ENCODE results near the gene NCOR2. TPM values are rescaled to one million over a fixed set of nuclear protein-coding genes. Genes with fewer than 3 reads are reported as not detected.

NCOR2 gene
- total and polyA plus RNA-seq, 2 of the 8 experiments (the other 6 are each of a cell fraction or from before 2014, with no cell fraction given) = 14.8 to 275 TPM

DNA sequence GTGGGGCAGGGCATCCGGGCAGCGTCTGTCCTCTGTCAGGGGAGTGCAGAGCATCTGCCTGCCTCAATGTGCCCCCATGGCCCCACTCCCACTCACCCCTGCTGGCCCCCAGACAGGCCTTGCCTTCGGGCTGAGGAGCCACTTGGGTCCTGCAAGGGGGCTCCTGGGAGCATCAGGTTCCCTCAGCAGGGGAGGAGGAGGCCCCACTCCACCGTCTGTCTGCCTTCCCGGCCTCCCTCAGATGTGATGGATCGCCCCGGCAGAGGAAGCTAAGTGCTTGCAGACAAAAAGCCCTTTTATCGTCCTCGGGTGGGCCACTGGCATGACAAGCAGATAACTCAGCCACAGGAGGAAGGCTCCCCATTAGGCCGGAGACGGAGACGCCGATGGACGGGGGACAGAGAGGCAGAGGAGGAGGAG is 35.1 kb downstream of the NCOR2 start:
- H3K36me3 ChIP-seq (ENCODE audit: control insufficient read depth in 2 of 4, insufficient read depth in 4 of 4, low read length in 3 of 4) = peaks cover 0 to 5% (median 0%) of the 10 kb centered on the region in 4 experiments; a peak in 2 of 8 replicates
- no peak overlapping the region for H2BK15ac ChIP-seq (ENCODE audit: low read length)
- peak overlapping the region; percentile 67 for H4K91ac ChIP-seq (replicated peaks; ENCODE audit: insufficient read length, low read length)
- no peak overlapping the region for H2BK20ac ChIP-seq (ENCODE audit: low read length)
- FAIRE-seq = no peak
- H2BK120ac ChIP-seq (replicated peaks; ENCODE audit: low read depth, low read length) = no peak overlapping the region
- no peak overlapping the region for H3K14ac ChIP-seq (ENCODE audit: insufficient read length)
- 79% methylated on average over 8 of the region's 14 CpGs; no CpG with 5 or more reads in 1 of the 2 experiments for WGBS, 2 experiments (ENCODE audit: extremely low coverage in 1 of 2, insufficient coverage in 1 of 2, insufficient read length in 1 of 2, insufficient replicate concordance in 2 of 2, low coverage in 1 of 2, low lambda C conversion rate in 2 of 2, missing lambda C conversion rate in 1 of 2)
- no peak overlapping the region for H4K8ac ChIP-seq (ENCODE audit: extremely low read depth, insufficient read depth, low read length)
- no peak overlapping the region for H3K56ac ChIP-seq (replicated peaks; ENCODE audit: insufficient read length, low read depth, low read length)
- peaks cover 32 to 39% of the 10 kb centered on the region in 2 experiments for H4K20me1 ChIP-seq (replicated peaks in 1 of 2; ENCODE audit: control insufficient read depth in 1 of 2, insufficient read depth in 2 of 2, low read length in 2 of 2)
- no peak overlapping the region for H3K23ac ChIP-seq (ENCODE audit: insufficient read length)
- no peak overlapping the region for H3K4me3 ChIP-seq (ENCODE audit: extremely low read depth in 1 of 4, insufficient read depth in 2 of 4, low read depth in 3 of 4, low read length in 4 of 4)
- H3K79me2 ChIP-seq (ENCODE audit: control insufficient read depth in 1 of 2, insufficient read depth in 2 of 2, low read length in 2 of 2) = peaks cover 13 to 90% of the 10 kb centered on the region in 2 experiments
- TF ChIP-seq JUN (IDR thresholded peaks at IDR 0.05; ENCODE audit: low read depth, low read length) = no peak
- no peak overlapping the region for H3K18ac ChIP-seq (ENCODE audit: extremely low read depth, low read length)
- H3K27me3 ChIP-seq (replicated peaks in 1 of 4; ENCODE audit: control insufficient read depth in 3 of 4, extremely low read depth in 1 of 4, insufficient read depth in 3 of 4, low read length in 3 of 4) = no peaks in the 10 kb centered on the region
- H3K9me3 ChIP-seq (ENCODE audit: insufficient read depth in 2 of 2, low read depth in 1 of 2, low read length in 1 of 2) = peaks cover 0 to 5% of the 10 kb centered on the region in 2 experiments; a peak in 1 of 4 replicates
- H3K4me1 ChIP-seq (replicated peaks in 1 of 4; ENCODE audit: control insufficient read depth in 3 of 4, insufficient read depth in 4 of 4, low read length in 3 of 4) = peaks cover 2 to 20% (median 9%) of the 10 kb centered on the region in 4 experiments
- 0 out of 4 replicates have a peak overlapping the region, but pooled peaks of 1 of the 2 experiments have one; percentile 20 for H3K4me2 ChIP-seq (ENCODE audit: insufficient read depth in 1 of 2, low read depth in 2 of 2, low read length in 2 of 2)
- H2AK5ac ChIP-seq (ENCODE audit: low read depth, low read length) = no peak overlapping the region
- H3K23me2 ChIP-seq (ENCODE audit: low read depth, low read length) = no peaks in the 10 kb centered on the region
- no peak overlapping the region for H3K9ac ChIP-seq (replicated peaks in 1 of 4; ENCODE audit: extremely low read depth in 1 of 4, low read depth in 3 of 4, low read length in 3 of 4)
- peak overlapping the region; percentile 66; the same call in 1 of the 2 replicates for H2BK5ac ChIP-seq (ENCODE audit: low read depth, low read length)
- H4K5ac ChIP-seq (ENCODE audit: insufficient read length, low read depth, low read length) = no peak overlapping the region
- DNase-seq (ENCODE audit: low read depth in 1 of 2, low spot score in 2 of 2) = no peak
- no peak overlapping the region for H2AFZ ChIP-seq (ENCODE audit: low read length)
- H2BK12ac ChIP-seq (ENCODE audit: low read depth, low read length) = no peak overlapping the region
- H3K79me1 ChIP-seq (ENCODE audit: low read depth, low read length) = peaks cover 26% of the 10 kb centered on the region
- no peak overlapping the region for H3K4ac ChIP-seq (replicated peaks; ENCODE audit: insufficient read length, low read depth, low read length)
- ChIA-PET POLR2A (ENCODE audit: partially characterized antibody) (interaction anchor here (0.7 to 1.0 kb wide), 2 partner anchors 34 to 37 kb away, joined by 3 read pairs; no protein-coding TSS in a partner anchor), CTCF (ENCODE audit: partially characterized antibody) (interaction anchor here (0.6 kb wide), 1 partner anchor 146 kb away, joined by 3 read pairs; no protein-coding TSS in a partner anchor)
- no peak overlapping the region for H3K27ac ChIP-seq (ENCODE audit: low read depth, low read length)

Data from H1 (cell line).